ENCODE data around the gene TMEM63C.

TMEM63C gene

GRCh38 chr14:77195766-77196165 lies 14.2 kb downstream of the TMEM63C start:
- in situ Hi-C loops (cut with HindIII; ENCODE audit: low sequenced_read_pairs), result no loop called here

GRCh38 chr14:77197988-77198387 lies 16.4 kb downstream of the TMEM63C start:
- in situ Hi-C loops (cut with HindIII; ENCODE audit: low sequenced_read_pairs), result no loop called here

- in situ Hi-C loops (cut with HindIII; ENCODE audit: low sequenced_read_pairs), result no loop called here
Observed at GRCh38 chr14:77198561-77198960, 17.0 kb downstream of the TMEM63C start.

- in situ Hi-C loops (cut with HindIII; ENCODE audit: low sequenced_read_pairs), result no loop called here
Observed at GRCh38 chr14:77199590-77199989, 18.0 kb downstream of the TMEM63C start.

- in situ Hi-C loops (cut with HindIII; ENCODE audit: low sequenced_read_pairs), result no loop called here
Observed at GRCh38 chr14:77200406-77200985, 18.9 kb downstream of the TMEM63C start.

GRCh38 chr14:77201696-77202095 lies 20.1 kb downstream of the TMEM63C start:
- in situ Hi-C loops (cut with HindIII; ENCODE audit: low sequenced_read_pairs), result no loop called here

- in situ Hi-C loops (cut with HindIII; ENCODE audit: low sequenced_read_pairs), result no loop called here
Observed at GRCh38 chr14:77203611-77204458, 22.2 kb downstream of the TMEM63C start.

GRCh38 chr14:77204459-77204771 lies 22.8 kb downstream of the TMEM63C start:
- in situ Hi-C loops (cut with HindIII; ENCODE audit: low sequenced_read_pairs), result no loop called here

- in situ Hi-C loops (cut with HindIII; ENCODE audit: low sequenced_read_pairs), result no loop called here
Observed at GRCh38 chr14:77204907-77205306, 23.3 kb downstream of the TMEM63C start.

- in situ Hi-C loops (cut with HindIII; ENCODE audit: low sequenced_read_pairs), result no loop called here
Observed at GRCh38 chr14:77205566-77205965, 24.0 kb downstream of the TMEM63C start.

- in situ Hi-C loops (cut with HindIII; ENCODE audit: low sequenced_read_pairs), result no loop called here
Observed at GRCh38 chr14:77206261-77206824, 24.7 kb downstream of the TMEM63C start.

GRCh38 chr14:77206877-77207389 lies 25.3 kb downstream of the TMEM63C start:
- in situ Hi-C loops (cut with HindIII; ENCODE audit: low sequenced_read_pairs), result no loop called here

- in situ Hi-C loops (cut with HindIII; ENCODE audit: low sequenced_read_pairs), result no loop called here
Observed at GRCh38 chr14:77208291-77208978, 26.8 kb downstream of the TMEM63C start.

- in situ Hi-C loops (cut with HindIII; ENCODE audit: low sequenced_read_pairs), result no loop called here
Observed at GRCh38 chr14:77208979-77209318, 27.4 kb downstream of the TMEM63C start.

- in situ Hi-C loops (cut with HindIII; ENCODE audit: low sequenced_read_pairs), result no loop called here
Observed at GRCh38 chr14:77212097-77212870, 30.7 kb downstream of the TMEM63C start.

GRCh38 chr14:77212943-77213678 lies 31.5 kb downstream of the TMEM63C start:
- in situ Hi-C loops (cut with HindIII; ENCODE audit: low sequenced_read_pairs), result no loop called here

GRCh38 chr14:77213679-77214016 lies 32.0 kb downstream of the TMEM63C start:
- in situ Hi-C loops (cut with HindIII; ENCODE audit: low sequenced_read_pairs), result no loop called here

GRCh38 chr14:77214216-77214615 lies 32.6 kb downstream of the TMEM63C start:
- in situ Hi-C loops (cut with HindIII; ENCODE audit: low sequenced_read_pairs), result no loop called here

- in situ Hi-C loops (cut with HindIII; ENCODE audit: low sequenced_read_pairs), result no loop called here
Observed at GRCh38 chr14:77217551-77217950, 36.0 kb downstream of the TMEM63C start.

- in situ Hi-C loops (cut with HindIII; ENCODE audit: low sequenced_read_pairs), result no loop called here
Observed at GRCh38 chr14:77219591-77219990, 38.0 kb downstream of the TMEM63C start.
